Skin of body (tissue), 2 donors: ENCODE measurements around the gene HERC6. TPM values are rescaled to one million over a fixed set of nuclear protein-coding genes. Genes with fewer than 3 reads are reported as not detected.
"Not testable (repeated sequence)": the region's sequence is repeated elsewhere in the genome, so short reads cannot be mapped to it uniquely, and the experiment has no call there.

Source experiments
- DNase-seq: peaks from one replicate; lab custom pipeline; 2025; lab: John Stamatoyannopoulos, UW
- total RNA-seq: library from RNA; depleted of rRNA; stranded (reverse); fragments of >200 nt; gene quantifications from one replicate; pipeline ENCODE4 v1.2.3, GENCODE V29; 2014

Gene HERC6
- total RNA-seq, 1 donor from 2014 or later, result 4.9 TPM

GRCh38 chr4:88390128-88390527 is 11.5 kb downstream of the HERC6 start:
- no peak for DNase-seq

- no peak for DNase-seq
Observed at GRCh38 chr4:88391703-88392102, 13.1 kb downstream of the HERC6 start.

DNA sequence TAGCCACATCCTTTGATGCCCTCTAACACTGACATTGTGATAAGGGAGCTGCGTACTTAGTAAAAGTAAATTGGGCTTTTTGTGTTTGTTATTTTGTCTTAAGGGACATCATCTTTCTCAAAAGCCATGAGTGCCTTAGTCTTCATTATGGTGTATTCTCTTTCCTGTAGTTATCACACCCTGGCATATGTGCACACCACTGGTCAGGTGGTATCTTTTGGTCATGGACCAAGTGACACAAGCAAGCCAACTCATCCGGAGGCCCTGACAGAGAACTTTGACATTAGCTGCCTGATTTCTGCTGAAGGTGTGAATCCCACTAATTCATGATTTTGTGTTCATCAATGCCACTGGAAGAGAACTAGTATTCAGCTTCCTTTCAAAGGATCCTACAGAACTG is 18.0 kb downstream of the HERC6 start:
- DNase-seq, result no peak

- no peak for DNase-seq
Observed at GRCh38 chr4:88398381-88398780, 19.7 kb downstream of the HERC6 start.

DNA sequence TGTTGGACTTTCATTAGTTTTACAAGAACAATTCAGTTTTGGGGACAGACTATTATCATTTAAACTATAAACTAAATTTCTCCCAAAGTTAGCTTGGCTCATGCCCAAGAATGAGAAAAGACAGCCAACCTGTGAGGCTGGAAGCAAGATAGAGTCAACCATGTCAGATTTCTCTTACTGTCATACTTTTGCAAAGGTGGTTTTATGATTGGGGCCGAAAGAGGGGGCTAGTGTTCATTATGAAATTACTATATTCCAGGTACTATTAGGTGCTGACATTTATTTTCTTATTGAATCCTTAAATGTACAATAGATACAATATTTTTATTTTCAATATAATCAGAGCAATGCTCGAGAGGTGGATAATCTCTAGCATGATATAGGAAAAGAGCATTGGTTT is 30.6 kb downstream of the HERC6 start:
- DNase-seq, result no peak

- no peak for DNase-seq
Observed at GRCh38 chr4:88409789-88410188, 31.1 kb downstream of the HERC6 start.

GRCh38 chr4:88411491-88412096 is 32.9 kb downstream of the HERC6 start:
- DNase-seq, result no peak

- DNase-seq, result no peak
Observed at GRCh38 chr4:88413801-88414200, 35.1 kb downstream of the HERC6 start.

- DNase-seq, result no peak
Observed at GRCh38 chr4:88414755-88415154, 36.1 kb downstream of the HERC6 start.

GRCh38 chr4:88415982-88416381 is 37.3 kb downstream of the HERC6 start:
- DNase-seq, result no peak

DNA sequence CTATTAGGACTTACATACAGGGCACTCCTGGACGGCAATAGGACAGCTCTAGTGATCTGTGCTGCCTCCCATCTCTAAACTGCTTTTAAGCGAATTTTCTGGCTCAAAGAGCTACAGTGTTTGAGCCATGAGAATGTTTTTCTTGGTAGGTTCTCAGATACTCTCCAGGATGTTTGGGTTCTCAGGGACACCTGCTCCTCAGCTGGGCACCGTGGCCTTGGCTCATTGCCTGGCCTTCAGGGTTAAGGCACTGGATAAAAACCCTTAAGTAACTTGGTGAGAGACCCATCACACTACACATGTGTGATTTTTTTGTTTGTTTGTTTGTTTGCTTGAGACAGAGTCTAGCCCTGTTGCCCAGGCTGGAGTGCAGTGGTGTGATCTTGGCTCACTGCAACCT is 39.8 kb downstream of the HERC6 start:
- DNase-seq, result no peak

GRCh38 chr4:88419874-88420273 is 41.2 kb downstream of the HERC6 start:
- DNase-seq, result no peak

- no peak for DNase-seq
Observed at GRCh38 chr4:88420844-88421243, 42.2 kb downstream of the HERC6 start.

- DNase-seq, result no peak
Observed at GRCh38 chr4:88422403-88422802, 43.8 kb downstream of the HERC6 start.

- DNase-seq, result no peak
Observed at GRCh38 chr4:88429401-88429800, 50.7 kb downstream of the HERC6 start.

GRCh38 chr4:88435987-88436693 is 57.5 kb downstream of the HERC6 start:
- DNase-seq, result no peak

GRCh38 chr4:88437873-88438272 is 59.2 kb downstream of the HERC6 start:
- not testable (repeated sequence) for DNase-seq

GRCh38 chr4:88439161-88439760 is 60.6 kb downstream of the HERC6 start:
- DNase-seq, result no peak

- no peak for DNase-seq
Observed at GRCh38 chr4:88440146-88440545, 61.5 kb downstream of the HERC6 start.

DNA sequence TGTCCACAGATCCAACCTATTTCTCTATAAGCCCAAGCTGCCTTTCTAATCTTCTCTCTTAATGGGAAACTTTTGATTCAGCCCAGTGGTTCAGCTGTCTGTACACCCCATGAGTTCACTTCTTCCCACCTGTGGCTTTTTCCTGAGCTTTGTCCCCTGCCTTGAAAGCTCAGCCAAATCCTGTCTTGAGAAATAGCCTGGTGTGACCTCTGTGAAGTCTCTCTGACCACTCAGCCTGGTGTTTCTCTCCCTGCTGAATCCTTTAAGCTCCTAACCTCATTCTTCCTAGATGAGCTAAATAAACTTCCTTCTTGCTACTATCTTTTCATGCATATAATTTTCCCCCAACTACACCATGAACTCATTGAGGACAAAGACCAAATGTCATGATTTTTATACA is 63.0 kb downstream of the HERC6 start:
- DNase-seq, result no peak

DNA sequence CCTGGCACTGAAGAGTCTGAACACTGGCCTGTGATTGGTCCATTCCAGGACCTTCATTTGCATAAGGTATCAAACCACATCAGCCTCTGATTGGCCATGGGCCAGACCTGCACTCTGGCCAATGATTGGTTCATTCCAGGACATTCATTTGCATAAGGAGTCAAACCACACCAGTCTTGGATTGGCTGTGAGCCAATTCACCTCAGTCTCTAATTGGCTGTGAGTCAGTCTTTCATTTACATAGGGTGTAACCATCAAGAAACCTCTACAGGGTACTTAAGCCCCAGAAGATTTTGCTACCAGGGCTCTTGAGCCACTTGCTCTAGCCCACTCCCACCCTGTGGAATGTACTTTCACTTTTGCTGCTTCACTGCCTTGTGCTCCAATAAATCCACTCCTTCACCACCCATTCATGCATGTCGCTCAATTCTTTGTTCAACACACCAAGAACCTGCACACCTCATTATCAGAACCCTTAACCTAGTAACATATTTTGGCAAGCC is 64.1 kb downstream of the HERC6 start:
- no peak for DNase-seq

GRCh38 chr4:88443486-88443885 is 64.8 kb downstream of the HERC6 start:
- DNase-seq, result no peak

GRCh38 chr4:88445252-88445651 is 66.6 kb downstream of the HERC6 start:
- no peak for DNase-seq
